Measurements from ENCODE around the gene GLRA1.
"Not testable (repeated sequence)": the region's sequence is repeated elsewhere in the genome, so short reads cannot be mapped to it uniquely, and the experiment has no call there.

The GLRA1 gene

DNA sequence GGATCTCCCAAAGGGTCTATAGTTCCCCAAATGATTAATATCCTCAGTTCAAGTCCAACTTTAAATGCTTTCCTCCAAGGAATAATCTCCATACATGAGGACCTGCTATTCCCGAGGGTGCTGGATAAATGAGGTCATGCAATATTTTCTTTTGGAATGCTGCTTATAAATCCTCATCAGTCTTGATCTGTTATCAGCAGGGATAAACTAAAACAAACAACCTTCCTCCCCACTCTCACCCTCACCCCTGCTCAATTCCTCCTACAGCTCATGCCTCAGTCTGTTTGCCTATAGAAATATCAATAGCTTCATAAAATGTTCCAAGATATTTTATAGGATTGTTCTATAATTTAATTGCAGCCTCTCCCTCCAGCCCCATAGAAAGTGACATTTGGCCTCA, 61.1 kb downstream of the GLRA1 start:
- H3K4me3 ChIP-seq (ENCODE audit: low read depth, low read length): no peak overlapping the region
- DNase-seq (ENCODE audit: low read depth): no peak
- TF ChIP-seq, protein P1, sequence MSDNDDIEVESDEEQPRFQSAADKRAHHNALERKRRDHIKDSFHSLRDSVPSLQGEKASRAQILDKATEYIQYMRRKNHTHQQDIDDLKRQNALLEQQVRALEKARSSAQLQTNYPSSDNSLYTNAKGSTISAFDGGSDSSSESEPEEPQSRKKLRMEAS (IDR thresholded peaks at IDR 0.05; ENCODE audit: low read depth, low read length): no peak
- TF ChIP-seq, protein P2, sequence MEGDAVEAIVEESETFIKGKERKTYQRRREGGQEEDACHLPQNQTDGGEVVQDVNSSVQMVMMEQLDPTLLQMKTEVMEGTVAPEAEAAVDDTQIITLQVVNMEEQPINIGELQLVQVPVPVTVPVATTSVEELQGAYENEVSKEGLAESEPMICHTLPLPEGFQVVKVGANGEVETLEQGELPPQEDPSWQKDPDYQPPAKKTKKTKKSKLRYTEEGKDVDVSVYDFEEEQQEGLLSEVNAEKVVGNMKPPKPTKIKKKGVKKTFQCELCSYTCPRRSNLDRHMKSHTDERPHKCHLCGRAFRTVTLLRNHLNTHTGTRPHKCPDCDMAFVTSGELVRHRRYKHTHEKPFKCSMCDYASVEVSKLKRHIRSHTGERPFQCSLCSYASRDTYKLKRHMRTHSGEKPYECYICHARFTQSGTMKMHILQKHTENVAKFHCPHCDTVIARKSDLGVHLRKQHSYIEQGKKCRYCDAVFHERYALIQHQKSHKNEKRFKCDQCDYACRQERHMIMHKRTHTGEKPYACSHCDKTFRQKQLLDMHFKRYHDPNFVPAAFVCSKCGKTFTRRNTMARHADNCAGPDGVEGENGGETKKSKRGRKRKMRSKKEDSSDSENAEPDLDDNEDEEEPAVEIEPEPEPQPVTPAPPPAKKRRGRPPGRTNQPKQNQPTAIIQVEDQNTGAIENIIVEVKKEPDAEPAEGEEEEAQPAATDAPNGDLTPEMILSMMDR (IDR thresholded peaks at IDR 0.05; ENCODE audit: low read depth, low read length): no peak
- TF ChIP-seq MYC (IDR thresholded peaks at IDR 0.05; ENCODE audit: low read depth, low read length) (no peak), POLR2A (IDR thresholded peaks at IDR 0.05; ENCODE audit: extremely low read depth, insufficient read length) (no peak)

DNA sequence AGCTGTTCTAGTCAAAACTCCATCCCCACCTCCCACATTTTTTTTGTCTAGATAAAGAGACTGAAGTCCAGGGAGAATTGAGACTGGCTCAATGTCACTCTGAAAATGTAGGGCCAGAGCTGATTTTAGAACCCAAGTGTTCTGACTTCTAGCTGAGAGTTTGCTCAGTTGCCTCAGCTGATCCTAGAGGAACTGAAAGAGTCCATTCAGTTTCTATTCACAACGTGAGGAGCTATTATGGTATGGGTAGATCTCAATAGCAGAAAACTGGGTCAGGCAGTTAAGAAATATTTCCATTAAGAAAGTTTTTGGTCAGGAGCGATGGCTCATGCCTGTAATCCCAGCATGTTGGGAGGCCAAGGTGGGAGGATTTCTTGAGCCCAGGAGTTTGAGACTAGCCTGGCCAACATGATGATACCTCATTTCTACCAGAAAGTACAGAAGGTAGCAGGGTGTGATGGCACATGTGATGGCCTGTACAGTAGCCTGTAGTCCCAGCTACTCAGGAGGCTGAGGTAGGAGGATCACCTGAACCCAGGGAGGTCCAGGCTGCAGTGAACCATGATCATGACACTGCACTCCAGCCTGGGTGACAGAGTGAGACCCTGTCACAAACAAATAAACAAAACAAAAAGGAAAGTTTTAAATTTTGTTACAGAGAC, 61.7 kb downstream of the GLRA1 start:
- TF ChIP-seq, protein P1 (IDR thresholded peaks at IDR 0.05; ENCODE audit: low read depth, low read length): no peak
- no peak for TF ChIP-seq MYC (IDR thresholded peaks at IDR 0.05; ENCODE audit: low read depth, low read length)
- no peak for TF ChIP-seq POLR2A (IDR thresholded peaks at IDR 0.05; ENCODE audit: extremely low read depth, insufficient read length)
- TF ChIP-seq, protein P2 (IDR thresholded peaks at IDR 0.05; ENCODE audit: low read depth, low read length): no peak
- H3K4me3 ChIP-seq (ENCODE audit: low read depth, low read length): no peak overlapping the region
- no peak for DNase-seq (ENCODE audit: low read depth)

DNA sequence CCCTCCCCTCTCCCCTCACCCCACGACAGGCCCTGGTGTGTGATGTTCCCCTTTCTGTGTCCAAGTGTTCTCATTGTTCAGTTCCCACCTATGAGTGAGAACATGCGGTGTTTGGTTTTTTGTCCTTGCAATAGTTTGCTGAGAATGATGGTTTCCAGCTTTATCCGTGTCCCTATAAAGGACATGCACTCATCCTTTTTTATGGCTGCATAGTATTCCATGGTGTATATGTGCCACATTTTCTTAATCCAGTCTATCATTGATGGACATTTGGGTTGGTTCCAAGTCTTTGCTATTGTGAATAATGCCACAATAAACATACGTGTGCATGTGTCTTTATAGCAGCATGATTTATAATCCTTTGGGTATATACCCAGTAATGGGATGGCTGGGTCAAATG, 63.8 kb downstream of the GLRA1 start:
- not testable (repeated sequence) for H3K4me3 ChIP-seq (ENCODE audit: low read depth, low read length); DNase-seq (ENCODE audit: low read depth)

DNA sequence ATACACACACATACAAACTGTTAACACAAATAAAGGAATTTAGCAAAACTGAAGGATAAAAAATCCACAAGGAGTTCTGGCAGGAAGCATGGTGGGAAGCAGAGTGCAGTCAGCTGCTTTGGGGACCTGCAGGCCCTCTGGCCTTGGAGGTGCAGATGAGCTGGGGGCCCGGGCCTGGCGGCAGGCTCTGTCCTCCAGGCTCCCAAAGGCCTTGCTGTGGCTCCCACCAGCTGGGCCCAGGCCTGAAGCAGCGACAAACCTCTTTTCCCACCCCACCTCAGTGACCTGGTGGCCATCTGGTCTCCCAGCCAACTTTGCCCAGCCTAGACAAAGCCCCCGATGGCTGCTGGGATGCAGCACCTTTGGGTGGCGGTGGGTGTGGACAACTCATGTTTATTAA, 67.8 kb downstream of the GLRA1 start:
- TF ChIP-seq, protein P2 (IDR thresholded peaks at IDR 0.05; ENCODE audit: low read depth, low read length): no peak
- TF ChIP-seq MYC (IDR thresholded peaks at IDR 0.05; ENCODE audit: low read depth, low read length) (no peak), POLR2A (IDR thresholded peaks at IDR 0.05; ENCODE audit: extremely low read depth, insufficient read length) (no peak)
- TF ChIP-seq, protein P1 (IDR thresholded peaks at IDR 0.05; ENCODE audit: low read depth, low read length): no peak
- DNase-seq (ENCODE audit: low read depth): no peak
- H3K4me3 ChIP-seq (ENCODE audit: low read depth, low read length): no peak overlapping the region

DNA sequence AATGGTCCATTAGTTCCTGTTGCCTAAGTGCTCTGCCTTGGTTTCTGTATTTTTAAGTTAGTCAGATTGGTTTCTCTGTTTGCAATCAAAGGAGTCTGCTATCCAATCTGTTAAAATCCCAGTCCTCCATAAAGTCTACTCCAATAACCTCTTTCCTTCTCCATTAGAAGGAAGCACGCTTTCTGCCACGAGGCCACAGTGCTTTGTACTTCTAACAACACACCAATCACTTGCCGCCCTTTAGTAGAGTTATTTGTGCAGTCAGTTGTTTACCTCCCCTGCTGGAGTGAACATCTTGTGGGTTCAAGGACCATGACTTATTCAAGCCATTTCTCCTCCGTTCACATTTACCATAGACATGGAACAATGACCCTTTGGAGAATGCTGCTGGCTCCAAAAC, 69.0 kb downstream of the GLRA1 start:
- H3K4me3 ChIP-seq (ENCODE audit: low read depth, low read length): no peak overlapping the region
- DNase-seq (ENCODE audit: low read depth): no peak
- TF ChIP-seq, protein P2 (IDR thresholded peaks at IDR 0.05; ENCODE audit: low read depth, low read length): no peak
- TF ChIP-seq POLR2A (IDR thresholded peaks at IDR 0.05; ENCODE audit: extremely low read depth, insufficient read length) (no peak), MYC (IDR thresholded peaks at IDR 0.05; ENCODE audit: low read depth, low read length) (no peak)
- TF ChIP-seq, protein P1 (IDR thresholded peaks at IDR 0.05; ENCODE audit: low read depth, low read length): no peak

DNA sequence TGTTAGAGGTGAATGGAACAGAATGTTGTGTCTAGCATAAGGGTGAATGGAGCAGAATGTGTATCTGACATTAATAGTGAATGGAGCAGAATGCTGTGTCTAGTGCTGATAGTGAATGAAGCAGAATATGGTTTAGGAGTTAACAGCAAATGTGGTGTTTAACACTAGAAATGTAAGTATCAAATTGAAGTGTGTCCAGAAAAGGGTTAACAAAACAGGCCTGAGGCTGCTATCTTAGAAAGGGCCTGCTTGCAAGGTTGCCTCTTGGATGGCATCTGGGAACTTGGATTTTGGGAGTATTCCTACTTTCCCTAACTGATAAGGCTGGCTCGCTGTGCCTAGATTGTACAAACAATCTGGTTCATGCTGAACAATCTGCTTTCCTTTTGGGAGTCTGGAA, 76.8 kb downstream of the GLRA1 start:
- no peak for DNase-seq (ENCODE audit: low read depth)
- H3K4me3 ChIP-seq (ENCODE audit: low read depth, low read length): no peak overlapping the region
- TF ChIP-seq, protein P2 (IDR thresholded peaks at IDR 0.05; ENCODE audit: low read depth, low read length): no peak
